HEK293 (cell line): ENCODE measurements around the gene SNX21.

Experiments
- CTCF ChIA-PET: fragments of 350-600 bp; formaldehyde crosslinking; extraction: SDS; loops from one replicate; lab custom pipeline; 2021; ENCODE audit warnings: antibody characterized with exemption; lab: Yijun Ruan, JAX
- POLR2A ChIA-PET: fragments of 300-600 bp; formaldehyde crosslinking; extraction: SDS; loops from one replicate; lab custom pipeline; 2020; ENCODE audit warnings: antibody characterized with exemption, inconsistent platforms; lab: Yijun Ruan, JAX
- H3K27ac ChIP-seq: fragments of 200-500 bp; sonication (Bioruptor generic); 2 replicates; pipeline ENCODE4 v1.5.1; 2014; ENCODE audit warnings: low read depth, low read length, control low read depth, inconsistent platforms; ENCODE audit errors: extremely low read depth
- H3K36me3 ChIP-seq, 2 experiments: fragments of 200-500 bp in 1 of 2; sonication (Bioruptor generic) in 1 of 2; 1 replicate in 1 of 2; 2 replicates in 1 of 2; pipeline ENCODE4 v1.5.1; 2014 to 2017; ENCODE audit warnings: inconsistent platforms in 2 of 2, low read length in 2 of 2; ENCODE audit not compliant: control insufficient read depth in 2 of 2, insufficient read depth in 1 of 2
- H3K4me1 ChIP-seq: fragments of 200-500 bp; sonication (Bioruptor generic); 2 replicates; pipeline ENCODE4 v1.5.1; 2014; ENCODE audit warnings: mild to moderate bottlenecking, low read length, inconsistent platforms; ENCODE audit not compliant: control insufficient read depth, insufficient read depth
- H3K4me3 ChIP-seq: 2 replicates; pipeline ENCODE4 v1.5.1; 2011; ENCODE audit warnings: low read depth, mild to moderate bottlenecking, control low read depth, low read length, moderate library complexity
- H3K9me3 ChIP-seq: fragments of 200-500 bp; sonication (Bioruptor generic); 2 replicates; pipeline ENCODE4 v1.5.1; 2014; ENCODE audit warnings: low read depth, low read length, inconsistent platforms; ENCODE audit not compliant: control insufficient read depth, insufficient read depth
- BCL11A ChIP-seq: fragments of 450-650 bp; formaldehyde crosslinking; IDR thresholded peaks from 2 replicates; pipeline ENCODE4 v1.5.1; 2016; ENCODE audit warnings: low read depth, missing biosample characterization, missing genetic modification characterization
- BCL11B ChIP-seq: fragments of 450-650 bp; formaldehyde crosslinking; IDR thresholded peaks from 2 replicates; pipeline ENCODE4 v1.5.1; 2016; ENCODE audit warnings: low read depth, missing biosample characterization, missing genetic modification characterization
- EGR2 ChIP-seq: fragments of 450-650 bp; formaldehyde crosslinking; IDR thresholded peaks from 2 replicates; pipeline ENCODE4 v1.5.1; 2016; ENCODE audit warnings: low read depth, missing biosample characterization, missing genetic modification characterization
- GLI2 ChIP-seq: fragments of 450-650 bp; formaldehyde crosslinking; IDR thresholded peaks from 2 replicates; pipeline ENCODE4; 2017; ENCODE audit warnings: missing biosample characterization, missing genetic modification characterization, low read depth, borderline replicate concordance
- KLF1 ChIP-seq: fragments of 450-650 bp; formaldehyde crosslinking; IDR thresholded peaks from 2 replicates; pipeline ENCODE4 v1.5.1; 2016; ENCODE audit warnings: missing biosample characterization, missing genetic modification characterization
- MYNN ChIP-seq: fragments of 450-650 bp; formaldehyde crosslinking; IDR thresholded peaks from 2 replicates; pipeline ENCODE4 v1.5.1; 2016; ENCODE audit warnings: missing biosample characterization, missing genetic modification characterization, borderline replicate concordance
- OSR2 ChIP-seq: fragments of 450-650 bp; formaldehyde crosslinking; IDR thresholded peaks from 2 replicates; pipeline ENCODE4 v1.5.1; 2016; ENCODE audit warnings: missing biosample characterization, missing genetic modification characterization
- SP2 ChIP-seq: fragments of 450-650 bp; formaldehyde crosslinking; IDR thresholded peaks from 2 replicates; pipeline ENCODE4 v1.5.1; 2016; ENCODE audit warnings: missing biosample characterization, missing genetic modification characterization
- ZBTB20 ChIP-seq: fragments of 450-650 bp; formaldehyde crosslinking; IDR thresholded peaks from 2 replicates; pipeline ENCODE4 v1.5.1; 2016; ENCODE audit warnings: missing biosample characterization, missing genetic modification characterization
- ZEB2 ChIP-seq: fragments of 450-650 bp; formaldehyde crosslinking; IDR thresholded peaks from 2 replicates; pipeline ENCODE4 v1.5.1; 2016; ENCODE audit warnings: missing biosample characterization, missing genetic modification characterization
- ZNF175 ChIP-seq: fragments of 450-650 bp; formaldehyde crosslinking; IDR thresholded peaks from 2 replicates; pipeline ENCODE4 v1.5.1; 2016; ENCODE audit warnings: missing biosample characterization, missing genetic modification characterization
- ZNF223 ChIP-seq: fragments of 450-650 bp; formaldehyde crosslinking; IDR thresholded peaks from 2 replicates; pipeline ENCODE4 v1.5.1; 2016; ENCODE audit warnings: missing biosample characterization, missing genetic modification characterization
- ZNF37A ChIP-seq: fragments of 450-650 bp; IDR thresholded peaks from 2 replicates; pipeline ENCODE4 v1.5.1; 2018; ENCODE audit warnings: missing biosample characterization, missing genetic modification characterization
- ZNF416 ChIP-seq: fragments of 450-650 bp; formaldehyde crosslinking; IDR thresholded peaks from 2 replicates; pipeline ENCODE4 v1.5.1; 2016; ENCODE audit warnings: missing biosample characterization, missing genetic modification characterization
- ZNF48 ChIP-seq: fragments of 450-650 bp; formaldehyde crosslinking; IDR thresholded peaks from 2 replicates; pipeline ENCODE4 v1.5.1; 2016; ENCODE audit warnings: missing biosample characterization, missing genetic modification characterization
- ZNF548 ChIP-seq: fragments of 450-650 bp; formaldehyde crosslinking; IDR thresholded peaks from 2 replicates; pipeline ENCODE4 v1.5.1; 2016; ENCODE audit warnings: missing biosample characterization, missing genetic modification characterization
- ZNF549 ChIP-seq: fragments of 450-650 bp; IDR thresholded peaks from 2 replicates; pipeline ENCODE4 v1.5.1; 2018; ENCODE audit warnings: missing biosample characterization, missing genetic modification characterization, mild to moderate bottlenecking, inconsistent platforms, moderate library complexity
- ZNF660 ChIP-seq: fragments of 450-650 bp; IDR thresholded peaks from 2 replicates; pipeline ENCODE4 v1.5.1; 2018; ENCODE audit warnings: missing biosample characterization, mild to moderate bottlenecking, missing genetic modification characterization
- ZNF777 ChIP-seq: fragments of 450-650 bp; formaldehyde crosslinking; IDR thresholded peaks from 2 replicates; pipeline ENCODE4 v1.5.1; 2017; ENCODE audit warnings: missing biosample characterization, missing genetic modification characterization, borderline replicate concordance
- ZNF837 ChIP-seq: fragments of 450-650 bp; formaldehyde crosslinking; IDR thresholded peaks from 2 replicates; pipeline ENCODE4 v1.5.1; 2016; ENCODE audit warnings: missing biosample characterization, missing genetic modification characterization
- ZNF843 ChIP-seq: fragments of 450-650 bp; formaldehyde crosslinking; IDR thresholded peaks from 2 replicates; pipeline ENCODE4 v1.5.1; 2016; ENCODE audit warnings: missing biosample characterization, missing genetic modification characterization
- TF ChIP-seq, protein P1 (sequence below): fragments of 450-650 bp; formaldehyde crosslinking; IDR thresholded peaks from 2 replicates; pipeline ENCODE4 v1.5.1; 2016; ENCODE audit warnings: missing biosample characterization, missing genetic modification characterization
- TF ChIP-seq, protein P2 (sequence below): fragments of 450-650 bp; formaldehyde crosslinking; IDR thresholded peaks from 2 replicates; pipeline ENCODE4 v1.5.1; 2016; ENCODE audit warnings: missing biosample characterization, missing genetic modification characterization, low read depth
- TF ChIP-seq, protein P3 (sequence below): fragments of 450-650 bp; formaldehyde crosslinking; IDR thresholded peaks from 2 replicates; pipeline ENCODE4 v1.5.1; 2016; ENCODE audit warnings: missing biosample characterization, missing genetic modification characterization

The SNX21 gene

DNA sequence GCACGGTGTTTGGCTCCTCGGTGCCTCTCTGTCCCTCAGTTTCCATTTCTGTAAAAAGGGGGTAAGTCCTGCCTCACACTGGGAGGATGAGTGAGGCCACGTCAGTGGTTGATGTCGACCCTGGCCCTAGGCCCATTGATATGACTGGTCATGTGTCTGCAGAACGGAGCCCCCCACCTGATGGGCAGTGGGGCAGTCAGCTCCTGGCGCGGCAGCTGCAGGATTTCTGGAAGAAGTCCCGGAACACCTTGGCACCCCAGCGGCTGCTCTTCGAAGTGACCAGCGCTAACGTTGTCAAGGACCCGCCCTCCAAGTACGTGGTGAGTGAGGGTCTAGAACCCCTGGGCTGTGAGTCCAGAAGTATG is 1.2 kb downstream of the SNX21 start:
- TF ChIP-seq ZNF660 (tag by site-specific recombination) (no peak), BCL11A (tag by site-specific recombination) (no peak), ZNF175 (tag by site-specific recombination) (no peak), ZNF549 (tag by site-specific recombination) (no peak), BCL11B (tag by site-specific recombination) (no peak), ZNF837 (tag by site-specific recombination) (no peak), ZNF48 (no peak), ZNF843 (tag by site-specific recombination) (no peak), EGR2 (tag by site-specific recombination) (no peak), ZNF777 (tag by site-specific recombination) (no peak), ZNF37A (tag by site-specific recombination) (no peak), OSR2 (tag by site-specific recombination) (no peak), KLF1 (tag by site-specific recombination) (no peak), ZNF548 (no peak)
- TF ChIP-seq, protein P1, sequence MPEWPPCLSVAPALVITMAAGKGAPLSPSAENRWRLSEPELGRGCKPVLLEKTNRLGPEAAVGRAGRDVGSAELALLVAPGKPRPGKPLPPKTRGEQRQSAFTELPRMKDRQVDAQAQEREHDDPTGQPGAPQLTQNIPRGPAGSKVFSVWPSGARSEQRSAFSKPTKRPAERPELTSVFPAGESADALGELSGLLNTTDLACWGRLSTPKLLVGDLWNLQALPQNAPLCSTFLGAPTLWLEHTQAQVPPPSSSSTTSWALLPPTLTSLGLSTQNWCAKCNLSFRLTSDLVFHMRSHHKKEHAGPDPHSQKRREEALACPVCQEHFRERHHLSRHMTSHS (tag by site-specific recombination) = no peak
- TF ChIP-seq, protein P2, sequence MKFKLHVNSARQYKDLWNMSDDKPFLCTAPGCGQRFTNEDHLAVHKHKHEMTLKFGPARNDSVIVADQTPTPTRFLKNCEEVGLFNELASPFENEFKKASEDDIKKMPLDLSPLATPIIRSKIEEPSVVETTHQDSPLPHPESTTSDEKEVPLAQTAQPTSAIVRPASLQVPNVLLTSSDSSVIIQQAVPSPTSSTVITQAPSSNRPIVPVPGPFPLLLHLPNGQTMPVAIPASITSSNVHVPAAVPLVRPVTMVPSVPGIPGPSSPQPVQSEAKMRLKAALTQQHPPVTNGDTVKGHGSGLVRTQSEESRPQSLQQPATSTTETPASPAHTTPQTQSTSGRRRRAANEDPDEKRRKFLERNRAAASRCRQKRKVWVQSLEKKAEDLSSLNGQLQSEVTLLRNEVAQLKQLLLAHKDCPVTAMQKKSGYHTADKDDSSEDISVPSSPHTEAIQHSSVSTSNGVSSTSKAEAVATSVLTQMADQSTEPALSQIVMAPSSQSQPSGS (tag by site-specific recombination) = no peak
- H3K27ac ChIP-seq = no peak overlapping the region
- H3K4me3 ChIP-seq = no peak overlapping the region
- H3K36me3 ChIP-seq = peaks cover 0 to 8% of the 10 kb centered on the region in 2 experiments; a peak in 1 of 3 replicates
- ChIA-PET CTCF (interaction anchor here (0.6 to 2.0 kb wide), 2 partner anchors 36 to 1952 kb away, joined by 4 to 8 read pairs; no protein-coding TSS in a partner anchor), POLR2A (interaction anchor here (1.2 kb wide), 1 partner anchor 21 kb away, joined by 3 read pairs; no protein-coding TSS in a partner anchor)
- no peaks in the 10 kb centered on the region; the same call in 1 of the 2 replicates for H3K4me1 ChIP-seq
- H3K9me3 ChIP-seq = no peaks in the 10 kb centered on the region

DNA sequence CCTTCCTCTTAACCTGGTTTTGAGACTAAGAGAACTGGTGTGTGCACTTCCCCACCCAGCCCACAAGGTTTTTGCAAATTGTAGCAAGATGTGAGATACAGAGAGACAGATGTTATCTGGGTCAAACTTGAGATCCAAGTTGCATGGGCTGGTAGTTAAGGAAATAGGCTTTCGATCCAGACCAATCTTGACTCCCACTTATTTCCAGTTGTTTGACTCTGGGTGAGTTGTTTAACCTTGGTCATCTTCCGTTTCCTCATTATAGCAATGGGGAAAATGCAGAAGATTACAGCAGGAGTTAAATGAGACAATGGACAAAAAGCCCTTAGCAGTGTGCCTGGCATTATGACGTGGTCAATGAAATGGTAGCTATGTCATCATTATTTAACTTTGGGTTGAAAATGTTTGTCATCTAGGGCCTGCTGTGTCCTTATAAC is 1.7 kb downstream of the SNX21 start:
- H3K27ac ChIP-seq = no peak overlapping the region
- H3K4me3 ChIP-seq = no peak overlapping the region
- ChIA-PET CTCF (no interaction called here), POLR2A (no interaction called here)
- peaks cover 0 to 12% of the 10 kb centered on the region in 2 experiments; a peak in 1 of 3 replicates for H3K36me3 ChIP-seq
- TF ChIP-seq ZBTB20 (tag by site-specific recombination) = no peak
- TF ChIP-seq, protein P2 (tag by site-specific recombination) = peak; percentile 34; the same call in 1 of the 2 replicates
- H3K9me3 ChIP-seq = no peaks in the 10 kb centered on the region
- no peaks in the 10 kb centered on the region; the same call in 1 of the 2 replicates for H3K4me1 ChIP-seq

DNA sequence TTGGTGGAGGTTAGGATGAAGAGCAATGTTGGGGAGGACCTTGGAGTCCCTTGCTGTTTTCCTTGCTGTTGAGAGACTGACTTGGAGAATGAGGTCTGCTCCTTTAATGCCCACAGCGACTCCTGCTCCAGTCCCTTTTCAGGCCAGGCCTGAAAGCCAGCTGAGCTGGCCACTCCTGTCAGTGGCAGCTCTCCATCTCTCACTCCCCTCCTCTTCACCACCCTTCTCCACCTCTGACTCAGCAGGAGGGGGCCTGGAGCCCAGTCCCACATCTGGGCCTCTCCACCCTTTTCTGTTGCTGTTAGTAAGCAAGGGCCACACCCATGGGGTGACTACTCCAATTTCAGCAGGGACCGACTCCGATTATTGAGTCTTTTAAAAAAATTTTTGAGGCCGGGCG is 2.2 kb downstream of the SNX21 start:
- Histone ChIP-seq H3K27ac (no peak overlapping the region), H3K4me3 (no peak overlapping the region)
- CTCF ChIA-PET = no interaction called here
- TF ChIP-seq MYNN (no peak), KLF1 (tag by site-specific recombination) (peak; percentile 84), SP2 (tag by site-specific recombination) (no peak), GLI2 (tag by site-specific recombination) (no peak), ZEB2 (tag by site-specific recombination) (no peak), ZNF223 (tag by site-specific recombination) (no peak), ZNF416 (tag by site-specific recombination) (no peak)
- TF ChIP-seq, protein P2 (tag by site-specific recombination) = no peak
- TF ChIP-seq, protein P3, sequence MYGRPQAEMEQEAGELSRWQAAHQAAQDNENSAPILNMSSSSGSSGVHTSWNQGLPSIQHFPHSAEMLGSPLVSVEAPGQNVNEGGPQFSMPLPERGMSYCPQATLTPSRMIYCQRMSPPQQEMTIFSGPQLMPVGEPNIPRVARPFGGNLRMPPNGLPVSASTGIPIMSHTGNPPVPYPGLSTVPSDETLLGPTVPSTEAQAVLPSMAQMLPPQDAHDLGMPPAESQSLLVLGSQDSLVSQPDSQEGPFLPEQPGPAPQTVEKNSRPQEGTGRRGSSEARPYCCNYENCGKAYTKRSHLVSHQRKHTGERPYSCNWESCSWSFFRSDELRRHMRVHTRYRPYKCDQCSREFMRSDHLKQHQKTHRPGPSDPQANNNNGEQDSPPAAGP (tag by site-specific recombination) = peak; percentile 85; the same call in 1 of the 2 replicates

More for the DNA sequence above, 2.2 kb downstream of the SNX21 start:
- POLR2A ChIA-PET = interaction anchor here (2.0 kb wide), 1 partner anchor 70 kb away, joined by 4 read pairs; no protein-coding TSS in a partner anchor
- Histone ChIP-seq H3K4me1 (no peaks in the 10 kb centered on the region; the same call in 1 of the 2 replicates), H3K36me3 (peaks cover 0 to 17% of the 10 kb centered on the region in 2 experiments; a peak in 1 of 3 replicates), H3K9me3 (no peaks in the 10 kb centered on the region)
